Measurements from ENCODE around the gene RFXAP. TPM values are rescaled to one million over a fixed set of nuclear protein-coding genes. Genes with fewer than 3 reads are reported as not detected.
A peak's percentile ranks its signal among the peaks of the same experiment; 100 is the strongest.

The RFXAP gene
- total and polyA plus RNA-seq, 9 of the 15 experiments (the other 6 are each of a cell fraction or from before 2014, with no cell fraction given): 2.1 to 9.7 (median 2.9) TPM

- TF ChIP-seq REST (IDR thresholded peaks at IDR 0.05; ENCODE audit: borderline replicate concordance) (peak; percentile 29; the same call in 1 of the 2 replicates), REST (CRISPR knock-in tag; IDR thresholded peaks at IDR 0.05; ENCODE audit: low read depth) (no peak), RAD21 (CRISPR knock-in tag; conservative IDR thresholded peaks at IDR 0.05 in 1 of 2, IDR thresholded peaks at IDR 0.05 in 1 of 2) (peak in 1 of 2 experiments; percentile 61; a peak in 3 of 4 replicates), PATZ1 (CRISPR knock-in tag; IDR thresholded peaks at IDR 0.05; ENCODE audit: borderline replicate concordance) (no peak)
- TF ChIP-seq, protein P1, sequence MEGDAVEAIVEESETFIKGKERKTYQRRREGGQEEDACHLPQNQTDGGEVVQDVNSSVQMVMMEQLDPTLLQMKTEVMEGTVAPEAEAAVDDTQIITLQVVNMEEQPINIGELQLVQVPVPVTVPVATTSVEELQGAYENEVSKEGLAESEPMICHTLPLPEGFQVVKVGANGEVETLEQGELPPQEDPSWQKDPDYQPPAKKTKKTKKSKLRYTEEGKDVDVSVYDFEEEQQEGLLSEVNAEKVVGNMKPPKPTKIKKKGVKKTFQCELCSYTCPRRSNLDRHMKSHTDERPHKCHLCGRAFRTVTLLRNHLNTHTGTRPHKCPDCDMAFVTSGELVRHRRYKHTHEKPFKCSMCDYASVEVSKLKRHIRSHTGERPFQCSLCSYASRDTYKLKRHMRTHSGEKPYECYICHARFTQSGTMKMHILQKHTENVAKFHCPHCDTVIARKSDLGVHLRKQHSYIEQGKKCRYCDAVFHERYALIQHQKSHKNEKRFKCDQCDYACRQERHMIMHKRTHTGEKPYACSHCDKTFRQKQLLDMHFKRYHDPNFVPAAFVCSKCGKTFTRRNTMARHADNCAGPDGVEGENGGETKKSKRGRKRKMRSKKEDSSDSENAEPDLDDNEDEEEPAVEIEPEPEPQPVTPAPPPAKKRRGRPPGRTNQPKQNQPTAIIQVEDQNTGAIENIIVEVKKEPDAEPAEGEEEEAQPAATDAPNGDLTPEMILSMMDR (IDR thresholded peaks at IDR 0.05 in 2 of 3, conservative IDR thresholded peaks at IDR 0.05 in 1 of 3; ENCODE audit: insufficient read depth in 2 of 3, low read depth in 1 of 3, low read length in 3 of 3): peak; percentile 44 to 49 (median 48); a peak in 5 of 6 replicates
These were observed 39.3 kb downstream of the RFXAP start (continued) for GRCh38 chr13:36858290-36858689.
